Spleen (tissue), 11 donors: Measurements from ENCODE around the gene HGD. TPM values are rescaled to one million over a fixed set of nuclear protein-coding genes. Genes with fewer than 3 reads are reported as not detected.
A peak's percentile ranks its signal among the peaks of the same experiment; 100 is the strongest.

Experiments
- DNase-seq: peaks from one replicate; pipeline ENCODE4 v3.0.0-alpha.2; 2020
- H3K27ac ChIP-seq, 8 donors: fragments of 200-600 bp; sonication (generic) in 7 of 8; 1 replicate in 4 of 8; 2 replicates in 4 of 8; pipeline versions ENCODE4 v1.5.0 to v1.8.0; 2016 to 2021; ENCODE audit warnings: inconsistent platforms in 4 of 8, mild to moderate bottlenecking in 4 of 8, moderate library complexity in 1 of 8
- H3K27me3 ChIP-seq, 7 donors: fragments of 200-600 bp; sonication (generic) in 6 of 7; replicated peaks in 1 of 7; 1 replicate in 4 of 7; 2 replicates in 3 of 7; pipeline versions ENCODE4 v1.5.0 to v1.8.0; 2016 to 2021; ENCODE audit warnings: inconsistent platforms in 3 of 7, mild to moderate bottlenecking in 1 of 7
- H3K36me3 ChIP-seq, 6 donors: fragments of 200-600 bp; sonication (generic) in 5 of 6; 1 replicate in 4 of 6; 2 replicates in 2 of 6; pipeline versions ENCODE4 v1.5.0 to v1.8.0; 2016 to 2021; ENCODE audit warnings: inconsistent platforms in 2 of 6
- H3K4me1 ChIP-seq, 6 donors: fragments of 200-600 bp; sonication (generic) in 5 of 6; 1 replicate in 3 of 6; 2 replicates in 3 of 6; pipeline versions ENCODE4 v1.5.0 to v1.8.0; 2016 to 2021; ENCODE audit warnings: inconsistent platforms in 3 of 6
- H3K4me3 ChIP-seq, 8 donors: fragments of 200-600 bp; sonication (generic) in 7 of 8; 1 replicate in 4 of 8; 2 replicates in 4 of 8; pipeline versions ENCODE4 v1.5.0 to v1.8.0; 2016 to 2021; ENCODE audit warnings: inconsistent platforms in 4 of 8, mild to moderate bottlenecking in 4 of 8, moderate library complexity in 2 of 8
- H3K9me3 ChIP-seq, 8 donors: fragments of 200-600 bp; sonication (generic) in 7 of 8; 1 replicate in 4 of 8; 2 replicates in 4 of 8; pipeline versions ENCODE4 v1.5.0 to v1.8.0; 2016 to 2021; ENCODE audit warnings: inconsistent platforms in 4 of 8
- POLR2A ChIP-seq, 3 donors: fragments of 450-650 bp; IDR thresholded peaks; one replicate each; pipeline ENCODE4 v1.5.1; 2017; ENCODE audit warnings: antibody characterized with exemption in 3 of 3, mild to moderate bottlenecking in 1 of 3
- POLR2AphosphoS5 ChIP-seq, 3 donors: sonication (generic); formaldehyde crosslinking; IDR thresholded peaks; one replicate each; pipeline ENCODE4 v1.5.1; 2017; ENCODE audit warnings: antibody characterized with exemption in 3 of 3
- WGBS, 5 donors: extraction: QIAGEN DNeasy Blood & Tissue Kit in 3 of 5; methylation state at CpG; one replicate each; pipeline versions ENCODE4 v1.1.5 to v1.1.7; 2013 to 2018; 5-methylcytosine and 5-hydroxymethylcytosine counted together
- intact Hi-C: fragments of 100-400 bp; cut with DNase I; formaldehyde crosslinking; loops from one replicate; pipeline ENCODE4 v1.15.0; 2023; ENCODE audit warnings: low total_unique reads
- polyA plus RNA-seq, 3 donors: library from polyadenylated mRNA; stranded (reverse); fragments of 200-250 nt; gene quantifications; one replicate each; pipeline ENCODE4 v1.2.1, GENCODE V29; 2013
- total RNA-seq, 7 donors: library from RNA; depleted of rRNA in 3 of 7; stranded (reverse); fragments of >200 nt in 3 of 7; fragmentation: NEBNext Ultra II Directional in 4 of 7; extraction: Animal tissue kit (Norgen Biotek cat#: 25700) in 4 of 7; gene quantifications; one replicate each; pipeline versions ENCODE4 v1.1.0 to v1.2.1, GENCODE V29; 2016 to 2021
- TF ChIP-seq, protein P1 (sequence below), 11 experiments: fragments of 200-600 bp in 7 of 11; fragments of 450-650 bp in 4 of 11; sonication (generic) in 4 of 11; IDR thresholded peaks in 8 of 11; conservative IDR thresholded peaks in 3 of 11; 1 replicate in 7 of 11; 2 replicates in 4 of 11; pipeline versions ENCODE4 v1.4.0 to v1.8.0; 2016 to 2021; ENCODE audit warnings: antibody characterized with exemption in 11 of 11, inconsistent platforms in 4 of 11, mild to moderate bottlenecking in 1 of 11
- donor health status: healthy with polysubstance abuse.
- donor health status: DM: no; HTN: no; CAD: no; lungs with moderate emphysema.
- donor health status: DM: no; HTN: no; CAD: no.
- donor health status: Bipolar disorder and iron deficiency.
- donor health status: healthy.
- donor health status: DM: no; HTN: no; CAD: no.
- donor health status: DM: yes; HTN: yes; CAD: no.

The HGD gene
- total and polyA plus RNA-seq, 10 donors = 0.17 to 2.8 (median 0.83) TPM; not detected in 1

GRCh38 chr3:120604382-120604781, 77.7 kb downstream of the HGD start:
- intact Hi-C loops = no loop called here
- Histone ChIP-seq H3K27ac (no peak overlapping the region), H3K4me3 (no peak overlapping the region), H3K36me3 (peaks cover 0 to 47% (median 27%) of the 10 kb centered on the region in 6 donors), H3K9me3 (no peaks in the 10 kb centered on the region), H3K27me3 (no peaks in the 10 kb centered on the region), H3K4me1 (peaks cover 3 to 22% (median 16%) of the 10 kb centered on the region in 6 donors)
- no peak for TF ChIP-seq POLR2A (IDR thresholded peaks at IDR 0.05)
- no peak for TF ChIP-seq POLR2AphosphoS5 (IDR thresholded peaks at IDR 0.05)
- DNase-seq = no peak

- WGBS, 5 donors = 94 to 99% (median 95%) methylated on average over 2 of the region's 2 CpGs
- Histone ChIP-seq H3K27me3 (no peaks in the 10 kb centered on the region), H3K9me3 (no peaks in the 10 kb centered on the region), H3K4me1 (peaks cover 14 to 39% (median 33%) of the 10 kb centered on the region in 6 donors), H3K27ac (no peak overlapping the region), H3K36me3 (peaks cover 0 to 64% (median 38%) of the 10 kb centered on the region in 6 donors), H3K4me3 (no peak overlapping the region)
- intact Hi-C loops = no loop called here
- no peak for DNase-seq
- TF ChIP-seq POLR2AphosphoS5 (IDR thresholded peaks at IDR 0.05) (peak in 1 of 3 donors; percentile 34), POLR2A (IDR thresholded peaks at IDR 0.05) (no peak)
- TF ChIP-seq, protein P1, sequence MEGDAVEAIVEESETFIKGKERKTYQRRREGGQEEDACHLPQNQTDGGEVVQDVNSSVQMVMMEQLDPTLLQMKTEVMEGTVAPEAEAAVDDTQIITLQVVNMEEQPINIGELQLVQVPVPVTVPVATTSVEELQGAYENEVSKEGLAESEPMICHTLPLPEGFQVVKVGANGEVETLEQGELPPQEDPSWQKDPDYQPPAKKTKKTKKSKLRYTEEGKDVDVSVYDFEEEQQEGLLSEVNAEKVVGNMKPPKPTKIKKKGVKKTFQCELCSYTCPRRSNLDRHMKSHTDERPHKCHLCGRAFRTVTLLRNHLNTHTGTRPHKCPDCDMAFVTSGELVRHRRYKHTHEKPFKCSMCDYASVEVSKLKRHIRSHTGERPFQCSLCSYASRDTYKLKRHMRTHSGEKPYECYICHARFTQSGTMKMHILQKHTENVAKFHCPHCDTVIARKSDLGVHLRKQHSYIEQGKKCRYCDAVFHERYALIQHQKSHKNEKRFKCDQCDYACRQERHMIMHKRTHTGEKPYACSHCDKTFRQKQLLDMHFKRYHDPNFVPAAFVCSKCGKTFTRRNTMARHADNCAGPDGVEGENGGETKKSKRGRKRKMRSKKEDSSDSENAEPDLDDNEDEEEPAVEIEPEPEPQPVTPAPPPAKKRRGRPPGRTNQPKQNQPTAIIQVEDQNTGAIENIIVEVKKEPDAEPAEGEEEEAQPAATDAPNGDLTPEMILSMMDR (IDR thresholded peaks at IDR 0.05 in 8 of 11, conservative IDR thresholded peaks at IDR 0.05 in 3 of 11) = no peak
Measured at GRCh38 chr3:120602682-120603081, 79.4 kb downstream of the HGD start.

DNA sequence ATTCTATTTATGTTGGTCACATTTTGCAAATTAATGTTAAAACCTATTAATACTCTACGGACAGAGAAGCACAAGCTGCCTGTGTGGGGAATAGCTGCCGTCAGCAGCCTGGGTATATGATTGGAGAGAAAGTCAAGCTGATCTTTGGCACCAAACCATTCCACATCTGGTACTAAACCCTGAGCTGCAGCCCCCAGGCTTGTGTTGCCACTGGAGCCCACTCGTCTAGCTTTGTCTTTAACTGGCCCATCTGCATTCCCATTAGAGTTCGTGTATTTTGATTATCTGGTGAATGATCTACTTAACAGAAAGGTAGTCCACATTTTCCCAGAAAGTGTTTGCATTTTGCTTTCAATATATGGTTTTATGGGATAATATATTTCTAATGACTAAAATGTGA, 80.5 kb downstream of the HGD start:
- Histone ChIP-seq H3K27me3 (no peaks in the 10 kb centered on the region), H3K27ac (no peak overlapping the region), H3K9me3 (no peaks in the 10 kb centered on the region), H3K4me1 (peaks cover 23 to 47% (median 43%) of the 10 kb centered on the region in 6 donors), H3K36me3 (peaks cover 0 to 67% (median 38%) of the 10 kb centered on the region in 6 donors), H3K4me3 (no peak overlapping the region)
- no peak for DNase-seq
- 77 to 88% (median 81%) methylated on average over 4 of the region's 4 CpGs for WGBS, 5 donors
- intact Hi-C loops = no loop called here
- no peak for TF ChIP-seq POLR2A (IDR thresholded peaks at IDR 0.05)
- TF ChIP-seq, protein P1 (IDR thresholded peaks at IDR 0.05 in 8 of 11, conservative IDR thresholded peaks at IDR 0.05 in 3 of 11) = no peak

GRCh38 chr3:120599211-120599610, 82.8 kb downstream of the HGD start:
- TF ChIP-seq POLR2A (IDR thresholded peaks at IDR 0.05) (no peak), POLR2AphosphoS5 (IDR thresholded peaks at IDR 0.05) (no peak)
- TF ChIP-seq, protein P1 (IDR thresholded peaks at IDR 0.05 in 8 of 11, conservative IDR thresholded peaks at IDR 0.05 in 3 of 11) = no peak
- H3K27ac ChIP-seq = peak overlapping the region in 3 of 8 donors; percentile 5 to 63 (median 34)
- H3K4me3 ChIP-seq = no peak overlapping the region
- H3K4me1 ChIP-seq = peaks cover 23 to 56% (median 48%) of the 10 kb centered on the region in 6 donors
- no peaks in the 10 kb centered on the region for H3K9me3 ChIP-seq
- intact Hi-C loops = loop anchor here (10.0 kb wide), 1 partner anchor 146 kb away; the partner anchor contains the start of genes GTF2E1 and RABL3
- no peaks in the 10 kb centered on the region for H3K27me3 ChIP-seq
- WGBS, 5 donors = 73 to 87% (median 85%) methylated on average over 3 of the region's 3 CpGs
- no peak for DNase-seq
- H3K36me3 ChIP-seq = peaks cover 0 to 67% (median 38%) of the 10 kb centered on the region in 6 donors
